Omental fat pad (tissue), 4 donors: ENCODE measurements around the gene PRPSAP1. TPM values are rescaled to one million over a fixed set of nuclear protein-coding genes. Genes with fewer than 3 reads are reported as not detected.

ENCODE experiments used
- ATAC-seq: fragments of 150-250 bp; one replicate; pipeline ENCODE4 v1.9.1; 2016; ENCODE audit warnings: mild to moderate bottlenecking, moderate library complexity; ENCODE audit not compliant: low FRiP score
- DNase-seq: peaks from one replicate; pipeline ENCODE4 v3.0.0-alpha.2; 2019; ENCODE audit warnings: low spot score
- CTCF ChIP-seq, 3 donors: fragments of 450-650 bp; IDR thresholded peaks; one replicate each; pipeline ENCODE4 v1.5.1; 2016 to 2017; ENCODE audit warnings: antibody characterized with exemption in 3 of 3, mild to moderate bottlenecking in 3 of 3, moderate library complexity in 2 of 3
- total RNA-seq, 4 donors: library from RNA; depleted of rRNA; stranded (reverse); fragments of >200 nt; gene quantifications; one replicate each; pipeline ENCODE4 v1.1.0, GENCODE V29; 2016

The PRPSAP1 gene
- total RNA-seq, 4 donors from 2014 or later: 31.3 to 80.4 (median 53.7) TPM

DNA sequence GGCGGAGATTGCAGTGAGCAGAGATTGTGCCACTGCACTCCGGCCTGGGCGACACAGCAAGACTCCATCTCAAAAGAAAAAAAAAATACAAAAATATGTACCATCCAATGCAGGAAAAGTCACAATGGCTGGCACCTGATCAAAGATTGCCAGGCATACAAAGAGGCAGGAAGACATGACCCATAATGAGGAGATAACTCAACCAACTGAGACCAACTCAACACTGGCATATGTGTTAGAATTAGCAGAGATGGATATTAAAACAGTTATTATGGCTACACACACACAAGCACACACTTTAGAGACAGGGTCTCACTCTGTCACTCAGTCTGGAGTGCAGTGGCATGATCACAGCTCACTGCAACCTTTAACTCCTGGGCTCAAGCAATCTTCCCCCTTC, 56.3 kb downstream of the PRPSAP1 start:
- ATAC-seq: no peak
- TF ChIP-seq CTCF (IDR thresholded peaks at IDR 0.05): no peak
- DNase-seq: no peak

DNA sequence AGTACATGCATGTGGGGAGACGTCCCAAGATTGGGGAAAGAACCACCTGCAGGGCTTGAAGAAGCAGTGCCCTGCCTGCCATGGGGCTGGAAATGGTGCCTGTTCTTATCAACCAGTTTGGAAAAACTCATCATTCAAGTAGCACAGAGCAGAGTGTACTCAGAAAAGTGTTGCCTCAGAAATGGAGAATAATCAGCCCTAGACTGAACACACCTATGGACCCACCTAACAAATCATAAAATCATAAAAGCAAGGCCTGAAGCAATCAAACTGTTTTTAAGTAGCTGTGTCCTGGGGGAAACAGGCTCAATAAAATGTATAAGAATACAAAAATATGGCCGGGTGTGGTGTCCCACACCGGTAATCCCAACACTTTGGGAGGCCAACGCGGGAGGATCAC, 56.8 kb downstream of the PRPSAP1 start:
- ATAC-seq: no peak
- DNase-seq: no peak
- TF ChIP-seq CTCF (IDR thresholded peaks at IDR 0.05): no peak

- no peak for DNase-seq
- TF ChIP-seq CTCF (IDR thresholded peaks at IDR 0.05): no peak
- ATAC-seq: no peak
These were observed 57.5 kb downstream of the PRPSAP1 start for GRCh38 chr17:76296186-76296585.

- TF ChIP-seq CTCF (IDR thresholded peaks at IDR 0.05): no peak
- ATAC-seq (no peak), DNase-seq (no peak)
These were observed 60.6 kb downstream of the PRPSAP1 start for GRCh38 chr17:76293106-76293505.

DNA sequence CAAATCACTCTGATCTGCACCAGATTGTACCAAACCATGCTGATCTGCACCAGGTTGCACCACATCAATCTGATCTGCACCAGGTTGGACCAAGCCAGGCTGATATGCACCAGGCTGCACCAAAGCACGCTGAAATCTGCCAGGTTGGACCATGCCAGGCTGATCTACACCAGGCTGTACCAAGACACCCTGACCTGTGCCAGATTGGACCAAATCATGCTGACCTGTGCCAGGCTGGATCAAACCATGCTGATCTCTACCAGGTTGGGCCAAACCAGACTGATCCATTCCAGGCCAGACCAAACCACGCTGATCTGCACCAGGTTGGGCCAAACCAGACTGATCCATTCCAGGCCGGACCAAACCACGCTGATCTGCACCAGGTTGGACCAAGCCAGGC, 61.1 kb downstream of the PRPSAP1 start:
- ATAC-seq: no peak
- TF ChIP-seq CTCF (IDR thresholded peaks at IDR 0.05): no peak
- DNase-seq: no peak

- no peak for TF ChIP-seq CTCF (IDR thresholded peaks at IDR 0.05)
- ATAC-seq: no peak
These were observed 71.9 kb downstream of the PRPSAP1 start for GRCh38 chr17:76281573-76282371.

GRCh38 chr17:76280650-76281049, 73.1 kb downstream of the PRPSAP1 start:
- TF ChIP-seq CTCF (IDR thresholded peaks at IDR 0.05): no peak
- no peak for ATAC-seq
- no peak for DNase-seq

More at GRCh38 chr17:76281573-76282371, 71.9 kb downstream of the PRPSAP1 start:
- no peak for DNase-seq
